K562 (cell line): ENCODE results near the gene CFAP410. TPM values are rescaled to one million over a fixed set of nuclear protein-coding genes. Genes with fewer than 3 reads are reported as not detected.

Experiments
- BHLHE40 ChIP-seq: IDR thresholded peaks from 2 replicates; pipeline ENCODE4 v1.6.1; 2011; ENCODE audit warnings: low read length, improper control_type of control experiment
- CEBPZ ChIP-seq: fragments of 150-350 bp; IDR thresholded peaks from 2 replicates; pipeline ENCODE4 v1.6.1; 2014; ENCODE audit warnings: low read depth, mild to moderate bottlenecking, low read length, borderline replicate concordance
- CTCFL ChIP-seq: IDR thresholded peaks from 2 replicates; pipeline ENCODE4 v1.6.1; 2011; ENCODE audit warnings: borderline replicate concordance, low read depth, mild to moderate bottlenecking, moderate library complexity, low read length; ENCODE audit not compliant: insufficient read depth, poor library complexity, severe bottlenecking
- EP300 ChIP-seq: IDR thresholded peaks from 2 replicates; pipeline ENCODE4 v1.6.1; 2012; ENCODE audit warnings: low read length, improper control_type of control experiment
- ESRRB ChIP-seq: fragments of 250-450 bp; sonication (Bioruptor Pico); IDR thresholded peaks from 2 replicates; pipeline ENCODE4 v1.5.0; 2020; ENCODE audit warnings: mild to moderate bottlenecking, moderate library complexity, borderline replicate concordance
- ETS2 ChIP-seq: IDR thresholded peaks from 2 replicates; pipeline ENCODE4 v1.6.1; 2016; ENCODE audit warnings: borderline replicate concordance, missing genetic modification characterization, mild to moderate bottlenecking, moderate library complexity, missing compliant biosample characterization; ENCODE audit not compliant: poor library complexity, severe bottlenecking
- GATA2 ChIP-seq: sonication (generic); formaldehyde crosslinking; IDR thresholded peaks from 2 replicates; pipeline ENCODE4 v1.4.0; 2020; ENCODE audit warnings: mild to moderate bottlenecking, missing genetic modification reagents
- HDAC1 ChIP-seq, 2 experiments: fragments of 450-650 bp; IDR thresholded peaks; 2 replicates each; pipeline ENCODE4 v1.6.1; 2016 to 2017; ENCODE audit warnings: inconsistent platforms in 1 of 2, mild to moderate bottlenecking in 1 of 2, moderate library complexity in 1 of 2
- HDAC6 ChIP-seq: IDR thresholded peaks from 2 replicates; pipeline ENCODE4 v1.6.1; 2012; ENCODE audit warnings: low read depth, mild to moderate bottlenecking, control low read depth, inconsistent platforms, low read length, moderate library complexity
- HOMEZ ChIP-seq: fragments of 250-450 bp; sonication (Bioruptor Pico); IDR thresholded peaks from 2 replicates; pipeline ENCODE4 v1.4.0; 2020; ENCODE audit warnings: mild to moderate bottlenecking, moderate library complexity
- KDM2B ChIP-seq: fragments of 250-450 bp; sonication (Bioruptor Pico); IDR thresholded peaks from 2 replicates; pipeline ENCODE4 v1.8.0; 2021; ENCODE audit warnings: mild to moderate bottlenecking, moderate library complexity
- MYC ChIP-seq, 2 experiments: fragments of 250-450 bp in 1 of 2; sonication (Bioruptor Pico) in 1 of 2; IDR thresholded peaks; 2 replicates each; pipeline versions ENCODE4 v1.5.1 to v1.6.1; 2012 to 2021; ENCODE audit warnings: low read depth in 2 of 2, borderline replicate concordance in 1 of 2, improper control_type of control experiment in 1 of 2, low read length in 1 of 2, mild to moderate bottlenecking in 1 of 2, moderate library complexity in 1 of 2
- NCOA2 ChIP-seq, 2 experiments: fragments of 450-650 bp; IDR thresholded peaks; 2 replicates each; pipeline ENCODE4 v1.6.1; 2018; ENCODE audit warnings: mild to moderate bottlenecking in 2 of 2, moderate library complexity in 1 of 2; ENCODE audit not compliant: partially characterized antibody in 2 of 2
- NR3C1 ChIP-seq: sonication (generic); formaldehyde crosslinking; IDR thresholded peaks from 2 replicates; pipeline ENCODE4 v1.8.1; 2022; ENCODE audit warnings: missing genetic modification reagents
- SIN3B ChIP-seq: fragments of 450-650 bp; IDR thresholded peaks from 2 replicates; pipeline ENCODE4 v1.6.1; 2017; ENCODE audit warnings: low read depth, mild to moderate bottlenecking, moderate library complexity
- TCF7 ChIP-seq: sonication (generic); IDR thresholded peaks from 2 replicates; pipeline ENCODE4 v1.6.1; 2016; ENCODE audit warnings: antibody characterized with exemption, borderline replicate concordance
- TRIM28 ChIP-seq: fragments of 450-650 bp; IDR thresholded peaks from 2 replicates; pipeline ENCODE4 v1.6.1; 2017
- ZBTB17 ChIP-seq: fragments of 450-650 bp; formaldehyde crosslinking; IDR thresholded peaks from 2 replicates; pipeline ENCODE4 v1.4.0; 2020; ENCODE audit warnings: mild to moderate bottlenecking
- ZNF444 ChIP-seq: fragments of 250-450 bp; sonication (Bioruptor Pico); IDR thresholded peaks from 2 replicates; pipeline ENCODE4 v1.4.0; 2020; ENCODE audit warnings: mild to moderate bottlenecking, moderate library complexity
- polyA plus RNA-seq, 8 experiments: library from polyadenylated mRNA; depleted of rRNA in 4 of 8; stranded (reverse) in 5 of 8; unstranded in 3 of 8; fragments of >200 nt; fragmentation: Nextera tagmentation in 2 of 8; fragmentation: Illumina TruSeq in 1 of 8; extraction: Ambion mirVana in 2 of 8; extraction: Trizol in 1 of 8; gene quantifications; 2 replicates each; pipeline versions ENCODE4 v1.2.1 to v1.2.3, GENCODE V29; 2011 to 2014; ENCODE audit warnings: inconsistent platforms in 1 of 8, missing spikeins in 1 of 8
- total RNA-seq, 7 experiments: library from RNA; depleted of rRNA in 6 of 7; stranded (reverse); fragments of >200 nt in 6 of 7; fragmentation: Illumina TruSeq in 2 of 7; extraction: Trizol in 2 of 7; gene quantifications; 2 replicates each; pipeline versions ENCODE4 v1.2.1 to v1.2.3, GENCODE V29; 2011 to 2021; ENCODE audit warnings: low replicate concordance in 1 of 7

Gene CFAP410
- total and polyA plus RNA-seq, 9 of the 15 experiments (the other 6 are each of a cell fraction or from before 2014, with no cell fraction given) = 0.07 to 17.3 (median 2.3) TPM

- TF ChIP-seq MYC (IDR thresholded peaks at IDR 0.05; ENCODE audit: low read depth, low read length) (peak; percentile 96), MYC (CRISPR knock-in tag; IDR thresholded peaks at IDR 0.05; ENCODE audit: borderline replicate concordance, low read depth) (peak; percentile 95), ETS2 (tag) (no peak), GATA2 (CRISPR knock-in tag) (no peak), HDAC6 (peak; percentile 9; the same call in 1 of the 2 replicates), KDM2B (CRISPR knock-in tag) (0 out of 2 replicates have a peak, but pooled peaks have one; percentile 71), BHLHE40 (peak; percentile 45; the same call in 1 of the 2 replicates), NR3C1 (no peak; the same call in 1 of the 2 replicates), HOMEZ (CRISPR knock-in tag) (0 out of 2 replicates have a peak, but pooled peaks have one; percentile 53), ESRRB (CRISPR knock-in tag) (no peak), ZBTB17 (CRISPR knock-in tag) (peak; percentile 49; the same call in 1 of the 2 replicates), CEBPZ (no peak), TRIM28 (no peak), NCOA2 (IDR thresholded peaks at IDR 0.05; ENCODE audit: partially characterized antibody in 2 of 2) (no peak), EP300 (no peak; the same call in 1 of the 2 replicates), HDAC1 (IDR thresholded peaks at IDR 0.05) (peak; percentile 46 to 99; a peak in 3 of 4 replicates), ZNF444 (CRISPR knock-in tag) (no peak), CTCFL (no peak), TCF7 (no peak), SIN3B (peak; percentile 97)
These were observed at the start of gene CFAP410 (continued) for GRCh38 chr21:44338971-44339910.
